GM18873 (cell line): ENCODE measurements around the gene SLC24A3.

Source experiments
- ATAC-seq: cut with Tn5 transposase; IDR thresholded peaks from one replicate; pipeline ENCODE4 v1.9.1; 2021; ENCODE audit warnings: mild to moderate bottlenecking, moderate library complexity, moderate number of reproducible peaks; ENCODE audit not compliant: unreplicated experiment, low FRiP score

Gene SLC24A3

DNA sequence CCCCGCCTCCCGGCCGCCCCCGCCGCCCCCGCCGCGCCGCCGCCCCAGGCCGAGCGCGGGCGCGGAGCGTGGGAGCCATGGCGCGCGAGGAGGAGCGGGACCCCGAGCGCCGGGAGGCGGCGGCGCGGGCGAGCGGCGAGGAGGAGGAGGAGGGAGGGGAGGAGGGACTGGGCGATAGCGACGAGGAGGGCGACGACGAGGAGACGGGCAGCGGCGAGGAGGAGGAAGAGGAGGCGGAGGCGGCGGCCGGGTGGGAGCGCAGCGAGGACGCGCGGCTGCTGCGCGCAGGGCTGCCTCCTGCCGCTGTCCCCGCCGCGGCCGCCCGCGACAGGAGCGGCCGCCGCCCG, at the start of gene SLC24A3:
Gene SLC24A3, plus strand, starts transcription at position 174 of the 347 bp plus-strand sequence.
- no peak for ATAC-seq

DNA sequence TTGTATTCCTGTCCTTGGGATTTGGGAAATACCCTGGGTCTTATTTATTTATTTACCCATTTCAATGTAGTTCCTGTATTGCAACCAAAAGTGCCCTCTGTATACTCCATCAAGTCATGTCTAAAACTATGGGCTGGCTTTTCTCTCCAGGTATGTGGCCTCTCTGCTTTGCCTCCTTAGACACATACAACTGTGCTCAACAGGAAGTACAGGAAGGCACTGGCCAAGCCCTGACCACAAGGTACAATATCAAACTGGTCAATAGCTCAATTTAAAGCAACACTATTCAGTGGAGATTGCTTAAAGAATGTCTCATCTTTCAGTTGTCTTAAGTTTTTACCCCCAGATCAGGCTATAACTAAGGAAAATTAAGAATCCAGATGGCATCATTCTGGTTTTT, 42.3 kb upstream of the SLC24A3 start:
- no peak for ATAC-seq

DNA sequence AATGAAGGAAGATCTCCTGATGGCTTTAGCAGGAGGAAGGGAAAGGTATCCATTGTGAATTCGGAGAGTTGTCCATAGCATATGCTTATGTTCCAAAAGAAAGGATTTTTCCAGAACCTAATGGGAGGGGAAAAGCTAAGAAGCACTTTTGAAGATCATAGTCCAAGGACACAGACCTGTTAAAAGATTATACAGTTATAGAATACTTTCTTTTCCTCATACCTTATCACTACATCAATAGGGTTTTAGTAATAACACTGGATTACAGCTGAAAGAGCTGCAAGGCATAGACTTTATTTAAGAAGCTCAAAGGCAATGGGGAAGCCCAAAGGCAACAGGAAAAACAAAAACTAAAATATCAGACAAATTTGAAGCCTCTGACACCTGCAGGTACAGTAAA, 39.8 kb upstream of the SLC24A3 start:
- no peak for ATAC-seq

DNA sequence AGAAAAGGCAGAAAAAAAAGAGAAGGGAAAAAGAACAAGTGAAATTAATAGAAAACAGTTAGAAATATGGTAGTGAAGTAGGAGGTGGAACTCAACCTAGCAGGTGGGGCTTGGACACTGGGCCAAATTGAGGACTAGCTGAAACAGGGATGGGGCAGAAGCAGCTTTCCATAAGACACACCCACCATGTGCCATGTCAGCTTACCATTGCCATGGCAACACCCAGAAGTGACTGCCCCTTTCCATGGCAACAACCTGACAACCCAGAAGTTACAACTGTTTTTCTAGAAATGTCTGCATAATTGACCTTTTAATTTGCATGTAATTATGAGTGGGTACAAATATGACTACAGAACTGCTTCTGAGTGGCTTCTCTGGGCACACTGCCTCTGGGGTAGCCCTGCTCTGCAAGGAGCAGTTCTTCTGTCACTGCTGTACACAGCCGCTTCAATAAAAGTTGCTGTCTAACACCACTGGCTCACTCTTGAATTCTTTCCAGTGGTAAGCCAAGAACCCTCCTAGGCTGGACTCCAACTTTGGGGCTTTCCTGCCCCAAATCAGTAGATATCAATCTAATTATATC, 35.9 kb upstream of the SLC24A3 start:
- ATAC-seq, result no peak

DNA sequence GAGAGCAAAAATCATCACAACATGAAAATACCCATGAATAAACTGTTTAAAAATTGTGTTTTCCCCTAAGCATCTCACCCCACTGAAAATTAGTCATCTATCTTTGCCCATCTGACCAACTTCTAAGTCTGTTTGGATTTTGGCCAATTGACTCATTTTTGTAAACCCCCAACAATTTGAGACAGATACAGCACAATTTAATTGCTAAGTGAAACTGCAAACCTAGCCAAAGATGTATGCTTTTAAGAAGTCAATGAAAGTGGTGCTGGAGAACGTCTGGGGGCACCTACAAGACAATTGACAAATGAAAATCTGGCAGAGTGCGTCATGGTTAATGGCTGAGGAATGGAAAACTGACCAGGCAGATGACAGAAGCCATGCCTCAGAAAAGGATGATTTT, 30.9 kb upstream of the SLC24A3 start:
- ATAC-seq, result no peak

DNA sequence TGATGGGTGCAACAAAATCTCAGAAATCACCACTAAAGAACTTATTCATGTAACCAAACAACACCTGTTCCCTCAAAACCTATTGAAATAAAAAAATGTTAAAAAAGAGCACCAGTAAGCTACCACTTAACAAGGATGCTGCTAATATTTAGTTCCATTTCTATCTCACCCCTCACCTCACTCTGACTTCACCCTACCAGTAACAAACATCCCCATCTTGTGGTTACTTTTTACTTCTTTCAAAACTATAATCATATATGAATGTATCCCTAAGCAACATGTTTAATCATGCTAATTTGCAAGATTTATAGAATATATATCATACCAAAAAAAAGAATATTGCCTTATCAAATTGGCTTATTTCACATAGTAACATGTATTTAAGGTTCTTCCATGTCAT, 27.4 kb upstream of the SLC24A3 start:
- no peak for ATAC-seq

DNA sequence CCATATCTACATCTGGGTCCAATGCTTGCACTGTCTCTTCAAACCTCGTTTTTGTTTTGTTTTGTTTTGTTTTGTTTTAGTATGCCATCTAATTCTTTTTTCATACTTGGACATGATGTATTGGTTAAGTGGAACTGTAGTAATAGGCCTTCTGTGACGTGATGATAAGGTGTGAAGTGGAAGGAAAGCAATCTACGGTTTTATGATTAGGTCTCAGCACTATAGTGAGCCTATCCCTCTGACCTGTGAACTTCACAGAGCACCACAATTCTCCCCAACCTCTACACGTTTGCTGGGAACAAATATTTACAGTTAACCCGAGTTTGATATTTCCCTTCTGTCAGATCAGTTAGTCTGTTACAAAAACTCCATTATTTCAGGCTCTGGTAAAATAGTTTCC, 19.1 kb upstream of the SLC24A3 start:
- no peak for ATAC-seq

DNA sequence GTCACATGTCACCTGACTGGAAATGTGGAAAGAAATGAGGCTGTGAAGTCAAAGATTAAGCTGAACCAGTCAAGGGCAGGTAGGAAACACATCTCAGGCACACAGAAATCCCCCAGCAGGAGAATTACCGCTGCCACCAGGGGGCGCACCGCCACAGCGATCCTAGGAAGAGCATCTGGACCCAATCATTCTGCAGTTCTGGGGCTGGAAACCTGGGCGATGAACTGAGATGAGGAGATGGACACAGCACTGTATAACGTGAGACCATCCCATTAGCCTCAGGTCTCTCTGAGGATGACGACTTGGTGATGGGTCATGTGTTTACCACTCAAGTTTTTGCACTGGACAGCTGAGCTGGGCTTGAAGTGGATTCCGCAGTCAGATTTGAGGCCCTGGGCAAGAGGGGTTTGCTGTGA, 6.5 kb upstream of the SLC24A3 start:
- no peak for ATAC-seq

DNA sequence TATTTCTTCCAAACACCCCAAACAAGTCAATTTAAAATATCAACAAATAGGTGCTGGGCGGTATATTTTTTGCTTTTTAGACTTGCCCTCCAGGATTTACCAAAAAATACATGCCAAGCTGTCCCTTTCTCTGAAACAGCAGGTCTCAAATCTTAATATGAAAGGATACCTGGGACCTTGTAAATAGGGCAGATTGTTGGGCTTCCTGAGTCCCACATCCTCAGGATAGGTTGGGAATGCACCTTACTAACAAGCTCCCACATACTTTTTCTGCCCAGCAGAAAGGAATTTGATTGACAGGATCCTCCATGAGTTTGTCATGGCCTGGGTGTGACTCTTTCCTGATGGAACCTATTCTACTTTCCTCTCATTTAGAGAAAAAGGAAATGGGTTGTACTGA, 4.9 kb upstream of the SLC24A3 start:
- no peak for ATAC-seq

DNA sequence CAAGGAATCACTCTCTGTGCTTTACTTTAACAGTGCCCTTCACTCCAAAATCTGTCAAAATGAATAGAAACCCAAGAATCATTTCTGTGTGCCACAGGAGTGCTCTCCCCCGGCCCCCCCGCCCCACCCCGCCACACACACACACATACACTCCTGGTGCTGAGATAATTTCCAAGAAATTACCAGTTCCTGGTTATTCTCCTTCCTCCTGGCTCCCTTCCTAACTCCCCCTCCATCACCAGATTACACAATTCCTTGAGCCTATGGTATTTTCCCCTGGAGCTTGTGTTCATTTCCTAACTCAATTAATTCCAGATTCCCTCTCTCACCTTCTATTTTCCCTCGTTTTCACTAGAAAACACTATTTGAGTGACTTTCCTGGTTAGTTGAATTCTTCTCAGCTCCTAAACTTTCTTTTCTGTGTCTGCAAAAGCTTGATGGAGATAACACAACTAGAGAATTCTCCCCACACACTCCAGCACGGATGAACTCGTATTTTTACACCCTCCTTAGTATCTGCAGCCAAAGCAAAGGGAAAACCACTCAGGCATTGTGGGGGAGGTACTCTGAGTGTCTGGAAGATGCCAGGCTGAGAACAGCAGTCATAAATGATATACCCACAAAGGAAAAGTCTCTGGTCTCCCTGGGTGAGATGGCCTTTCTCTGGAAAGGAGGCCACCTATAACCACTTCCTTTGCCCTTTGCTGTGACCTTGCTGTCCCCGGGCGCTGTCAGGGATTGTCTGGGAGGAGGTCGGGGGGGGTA, 1.9 kb upstream of the SLC24A3 start:
- ATAC-seq, result no peak

DNA sequence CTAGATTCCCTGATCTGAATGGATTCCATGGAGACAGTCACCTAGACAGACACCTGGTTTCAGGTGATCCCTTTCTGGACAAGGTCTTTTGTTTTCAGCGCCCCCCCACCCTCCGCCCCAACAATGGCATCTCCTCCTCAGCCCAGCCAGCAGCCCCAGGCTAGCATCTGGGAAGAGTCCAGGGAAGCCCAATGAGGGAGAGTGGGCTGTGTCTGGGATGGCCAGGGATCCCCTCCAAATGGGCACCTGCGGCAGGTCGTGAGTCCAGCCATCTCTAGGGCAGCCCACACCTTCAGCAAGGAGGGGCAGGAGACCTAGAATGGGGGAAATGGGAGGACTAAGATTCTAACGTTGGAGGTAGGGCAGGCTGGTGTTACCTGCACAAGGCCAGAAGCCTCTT, 1.2 kb upstream of the SLC24A3 start:
- no peak for ATAC-seq

DNA sequence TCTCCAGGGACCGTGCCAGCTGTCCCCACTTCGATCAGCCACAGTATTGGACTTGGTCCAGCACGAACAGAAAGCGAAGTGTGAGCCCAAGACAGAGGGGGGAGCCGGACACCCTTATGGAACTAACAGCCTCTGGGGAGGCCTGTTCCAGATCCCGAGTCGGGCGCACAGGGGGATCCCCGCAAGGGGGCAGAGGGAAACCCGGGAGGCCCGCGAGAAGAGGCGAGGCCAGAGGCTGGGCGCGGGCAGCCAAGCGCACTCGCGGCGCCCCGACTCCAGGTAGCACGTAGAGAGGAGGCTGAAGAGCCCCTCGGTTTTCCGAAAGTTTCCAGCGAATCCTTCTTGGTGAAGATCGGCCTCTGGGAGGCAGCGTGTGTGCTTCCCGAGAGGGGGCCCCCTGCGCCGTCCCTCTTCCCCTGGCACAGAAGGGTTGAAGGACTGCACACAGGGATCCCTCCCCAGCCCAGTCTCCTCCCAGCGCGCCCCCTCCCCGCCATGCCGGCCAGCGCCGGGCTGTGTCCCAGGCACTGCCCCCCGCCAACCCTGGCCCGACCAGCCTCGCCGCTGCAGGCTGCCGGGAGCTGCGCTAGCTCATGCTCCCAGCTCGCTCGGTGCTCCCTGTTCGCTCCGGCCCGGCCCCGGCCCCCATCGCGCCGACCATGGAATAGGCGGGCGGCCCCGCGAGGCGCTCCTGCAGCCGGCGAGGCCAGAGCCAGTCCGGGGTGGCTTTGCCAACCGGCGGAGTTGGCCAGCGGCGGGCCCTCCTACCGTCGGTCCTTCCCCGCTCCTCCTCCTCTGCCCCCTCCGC, 577 bp upstream of the SLC24A3 start:
- ATAC-seq, result no peak

DNA sequence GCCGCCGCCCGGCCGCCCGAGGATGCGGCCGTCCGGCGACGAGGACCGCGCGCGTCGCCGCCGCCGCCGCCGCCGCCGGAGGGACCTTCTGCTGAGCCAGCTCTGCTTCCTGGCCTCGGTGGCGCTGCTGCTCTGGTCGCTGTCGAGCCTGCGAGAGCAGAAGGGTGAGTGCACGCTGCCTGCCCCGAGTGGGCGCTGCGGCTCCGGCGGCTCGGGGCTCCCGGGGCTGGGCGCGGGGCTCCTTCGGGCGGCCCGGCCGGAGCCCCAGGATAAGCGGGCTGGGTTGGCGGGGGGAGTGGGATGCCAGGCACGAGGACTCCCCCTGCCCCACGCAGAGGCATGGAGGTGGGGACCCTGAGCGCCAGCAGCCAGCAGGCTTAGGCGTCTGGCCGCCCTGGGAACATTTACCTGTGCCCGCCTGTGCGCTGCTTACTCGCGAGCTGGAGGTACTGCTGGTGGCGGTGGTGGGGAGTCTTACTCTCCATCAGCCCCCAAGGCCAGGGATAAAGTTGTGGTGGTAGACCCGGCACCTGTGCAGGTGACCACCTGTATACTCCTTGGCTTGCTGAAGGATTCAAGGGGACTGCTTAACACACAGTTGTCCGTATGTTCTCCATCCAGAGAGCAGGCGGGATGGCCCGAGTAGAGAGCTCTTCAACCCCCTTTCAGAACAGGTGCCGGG, 520 bp downstream of the SLC24A3 start:
- no peak for ATAC-seq

DNA sequence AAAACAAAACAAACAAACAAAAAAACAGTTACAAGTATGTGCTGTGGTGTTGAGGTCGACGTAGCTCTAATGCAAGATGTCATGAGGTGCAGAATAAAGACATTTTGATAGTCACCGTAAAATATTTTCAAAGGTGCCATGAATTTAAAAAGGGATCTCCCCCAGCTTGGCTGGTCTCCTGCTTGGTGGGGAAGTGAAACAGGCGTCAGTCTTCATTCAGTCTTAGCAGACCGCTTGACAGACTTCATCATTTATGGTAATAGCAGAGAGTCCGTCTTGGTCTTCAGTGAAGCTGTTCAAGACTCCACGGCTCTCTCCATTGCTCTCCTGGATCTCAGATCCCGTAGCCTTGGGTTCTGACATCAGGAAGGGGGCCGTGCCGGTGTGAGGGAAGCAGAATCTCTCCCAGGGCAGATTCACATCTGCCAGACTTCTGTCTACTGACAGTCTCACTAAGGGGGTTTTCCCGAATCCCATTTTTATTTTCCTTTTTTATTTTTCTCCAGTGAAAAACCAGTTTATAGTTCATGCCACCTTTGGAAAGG, 1.6 kb downstream of the SLC24A3 start:
- no peak for ATAC-seq

DNA sequence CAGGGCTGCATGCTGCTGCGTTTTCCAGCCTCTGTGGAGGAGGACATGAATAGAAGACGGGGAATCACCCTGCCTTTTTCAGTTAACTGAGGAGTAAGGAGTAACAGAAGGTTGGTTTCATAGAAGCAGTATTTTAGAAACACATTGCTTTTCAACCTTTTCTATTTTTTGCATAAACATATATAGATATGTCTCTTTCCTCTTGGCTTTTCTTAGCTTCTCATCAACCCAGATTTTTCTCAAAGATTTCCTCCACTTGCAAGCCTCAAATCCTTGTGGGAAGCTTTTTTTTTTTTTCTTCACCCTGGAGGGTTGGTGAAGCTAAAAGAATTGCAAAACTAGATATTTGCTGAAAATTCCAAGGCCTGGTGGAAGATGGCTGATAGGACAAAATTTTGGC, 6.0 kb downstream of the SLC24A3 start:
- no peak for ATAC-seq

DNA sequence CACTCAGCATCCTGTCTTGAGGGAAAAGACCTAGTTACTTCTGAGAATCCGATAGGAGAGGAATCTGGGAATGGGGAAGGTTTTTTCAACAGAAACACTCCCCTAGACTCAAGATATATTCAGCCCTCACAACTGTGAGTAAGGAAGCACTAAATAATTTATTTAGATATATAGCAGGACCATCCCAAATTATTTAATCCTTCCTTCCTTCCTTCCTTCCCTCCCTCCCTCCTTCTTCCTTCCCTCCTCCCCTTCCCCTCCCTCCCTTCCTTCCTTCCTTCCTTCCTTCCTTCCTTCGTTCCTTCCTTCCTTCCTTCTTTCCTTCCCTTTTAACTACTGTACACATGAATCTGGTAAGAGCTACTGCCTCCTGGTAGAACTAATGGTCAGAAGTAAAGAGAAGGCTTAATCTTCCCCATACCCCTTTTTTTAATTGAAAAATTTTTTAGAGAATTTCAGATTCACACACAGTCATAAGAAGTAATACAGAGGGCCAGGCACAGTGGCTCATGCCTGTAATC, 10.1 kb downstream of the SLC24A3 start:
- no peak for ATAC-seq

DNA sequence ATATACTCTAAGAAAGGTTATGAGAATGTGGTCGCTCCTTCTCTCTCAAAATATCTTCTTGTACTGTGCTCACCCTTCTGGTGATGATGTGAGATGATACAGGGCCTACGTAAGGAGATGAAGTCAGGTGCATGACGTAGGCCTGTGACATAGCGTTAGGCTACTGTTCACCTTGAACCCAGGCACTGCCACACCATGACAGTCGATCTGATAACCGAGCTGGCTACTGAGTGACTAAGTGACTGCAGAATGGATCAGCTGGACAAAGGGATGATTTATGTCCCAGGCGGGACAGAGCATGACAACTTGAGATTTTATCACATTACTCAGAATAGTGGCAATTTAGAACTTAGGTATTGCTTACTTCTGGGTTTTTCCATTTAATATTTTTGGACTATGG, 11.2 kb downstream of the SLC24A3 start:
- ATAC-seq, result no peak

DNA sequence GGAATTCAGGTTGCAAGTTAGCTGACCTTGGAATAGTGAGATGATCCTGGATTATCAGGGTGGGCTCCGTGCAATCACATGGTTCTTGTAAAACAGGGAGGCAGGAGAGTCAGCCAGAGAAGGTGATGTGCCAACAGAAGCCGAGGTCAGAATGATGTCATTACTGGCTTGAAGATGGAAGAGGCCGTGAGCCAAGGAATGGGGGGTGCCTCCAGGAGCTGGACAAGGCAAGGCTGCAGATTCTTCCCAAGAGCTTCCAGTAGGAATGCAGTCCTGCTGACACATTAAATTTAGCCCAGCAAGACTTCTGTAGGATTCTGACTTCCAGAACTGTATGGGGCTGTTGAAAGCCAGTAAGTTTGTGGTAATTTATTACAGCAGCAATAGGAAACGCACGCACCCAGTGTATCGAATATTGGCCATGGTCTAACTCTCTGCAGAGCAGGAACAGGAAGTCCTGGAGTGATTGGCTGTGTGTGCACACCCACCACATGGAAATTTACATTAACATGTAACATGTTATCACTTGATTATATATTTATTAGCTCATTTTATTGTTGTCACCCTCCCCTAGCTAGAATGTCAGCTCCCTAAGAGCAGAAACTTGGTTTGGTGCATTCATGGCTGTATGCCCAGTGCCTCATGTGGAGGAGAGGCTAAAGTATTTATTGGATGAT, 19.1 kb downstream of the SLC24A3 start:
- ATAC-seq, result no peak

DNA sequence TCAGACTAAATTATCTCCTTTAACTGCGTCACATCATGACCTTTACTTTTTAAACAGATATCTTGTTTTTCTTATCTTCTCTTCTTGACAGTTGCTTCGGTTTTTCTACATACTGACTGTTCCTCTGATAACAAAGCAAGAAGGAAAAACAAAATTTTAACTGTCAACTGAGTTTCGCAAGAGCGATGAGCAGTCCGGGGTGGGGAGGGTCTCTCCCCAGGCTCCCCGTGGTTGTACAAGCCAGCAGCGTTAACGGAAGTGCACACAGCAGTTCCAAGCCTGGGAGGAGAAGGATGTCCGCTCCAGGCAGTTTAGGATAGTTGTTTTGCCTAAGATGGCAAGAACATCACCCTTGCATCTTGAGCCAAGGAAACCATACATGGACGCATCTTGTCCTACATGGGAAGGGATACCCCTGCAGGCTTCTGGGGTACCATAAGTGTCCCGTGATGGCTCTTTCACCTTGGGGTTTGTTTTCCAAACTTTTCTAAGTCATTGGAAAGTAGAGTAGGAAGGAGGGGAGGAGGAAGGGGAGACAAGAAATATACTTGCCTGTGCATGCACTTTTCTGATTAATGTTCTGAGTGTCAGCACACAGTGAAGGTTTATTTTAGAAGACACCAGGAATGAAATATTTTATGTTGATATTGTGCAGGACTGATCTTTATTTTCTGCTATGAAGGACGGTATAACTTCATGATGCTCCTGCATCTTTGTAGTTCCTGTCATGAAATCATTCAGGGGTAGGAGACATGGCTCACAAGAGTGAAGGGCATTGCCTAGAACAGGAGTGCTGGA, 20.8 kb downstream of the SLC24A3 start:
- no peak for ATAC-seq
